Fibroblast of lung (primary cell): Measurements from ENCODE around the gene PSD4. TPM values are rescaled to one million over a fixed set of nuclear protein-coding genes. Genes with fewer than 3 reads are reported as not detected.

ENCODE experiments used
- DNase-seq, 2 donors: peaks; one replicate each; pipeline versions ENCODE4 v3.0.0 to v3.0.0-alpha.2; 2010; ENCODE audit warnings: low read depth in 2 of 2
- H2AFZ ChIP-seq: 2 replicates; pipeline ENCODE4 v1.5.1; 2012; ENCODE audit warnings: low read length, control low read depth, inconsistent platforms
- H3K27ac ChIP-seq: 2 replicates; pipeline ENCODE4 v1.5.1; 2011; ENCODE audit warnings: low read length, control low read depth; ENCODE audit not compliant: insufficient read depth
- H3K27me3 ChIP-seq: 2 replicates; pipeline ENCODE4 v1.5.1; 2011; ENCODE audit warnings: mild to moderate bottlenecking, low read length; ENCODE audit not compliant: control insufficient read depth, insufficient read depth
- H3K36me3 ChIP-seq: 2 replicates; pipeline ENCODE4 v1.5.1; 2011; ENCODE audit warnings: low read length; ENCODE audit not compliant: control insufficient read depth, insufficient read depth
- H3K4me1 ChIP-seq: 2 replicates; pipeline ENCODE4 v1.5.1; 2011; ENCODE audit warnings: low read length; ENCODE audit not compliant: control insufficient read depth, insufficient read depth; ENCODE audit errors: extremely low read depth
- H3K4me2 ChIP-seq: 2 replicates; pipeline ENCODE4 v1.5.1; 2011; ENCODE audit warnings: low read length, control low read depth; ENCODE audit not compliant: insufficient read depth; ENCODE audit errors: extremely low read depth
- H3K4me3 ChIP-seq, 4 experiments: fragments of 200-600 bp in 1 of 4; sonication (generic) in 1 of 4; replicated peaks in 1 of 4; 2 replicates each; pipeline ENCODE4 v1.5.1; 2011 to 2016; ENCODE audit warnings: low read length in 4 of 4, low read depth in 3 of 4, mild to moderate bottlenecking in 3 of 4, control low read depth in 2 of 4, inconsistent platforms in 1 of 4, mixed read lengths in 1 of 4; ENCODE audit not compliant: insufficient read depth in 1 of 4; ENCODE audit errors: control extremely low read depth in 1 of 4
- H3K79me2 ChIP-seq: 2 replicates; pipeline ENCODE4 v1.5.1; 2012; ENCODE audit warnings: mild to moderate bottlenecking, low read length, inconsistent platforms; ENCODE audit not compliant: control insufficient read depth, insufficient read depth
- H3K9ac ChIP-seq: 2 replicates; pipeline ENCODE4 v1.5.1; 2011; ENCODE audit warnings: mild to moderate bottlenecking, low read length, control low read depth; ENCODE audit not compliant: insufficient read depth
- H3K9me3 ChIP-seq: 2 replicates; pipeline ENCODE4 v1.5.1; 2012; ENCODE audit warnings: low read depth, low read length; ENCODE audit not compliant: control insufficient read depth, insufficient read depth
- H4K20me1 ChIP-seq: 2 replicates; pipeline ENCODE4 v1.5.1; 2011; ENCODE audit warnings: low read length; ENCODE audit not compliant: control insufficient read depth, insufficient read depth; ENCODE audit errors: extremely low read depth
- CTCF ChIP-seq, 2 donors: IDR thresholded peaks in 1 of 2; conservative IDR thresholded peaks in 1 of 2; 1 replicate in 1 of 2; 2 replicates in 1 of 2; pipeline ENCODE4 v1.5.1; 2011 to 2012; ENCODE audit warnings: low read length in 2 of 2, control low read depth in 1 of 2, inconsistent platforms in 1 of 2, low read depth in 1 of 2, mild to moderate bottlenecking in 1 of 2
- EZH2 ChIP-seq: IDR thresholded peaks from 2 replicates; pipeline ENCODE4 v1.5.1; 2012; ENCODE audit warnings: low read length, control low read depth, mild to moderate bottlenecking; ENCODE audit errors: missing control alignments
- polyA plus RNA-seq, 2 donors: library from polyadenylated mRNA; depleted of rRNA in 1 of 2; stranded (reverse) in 1 of 2; unstranded in 1 of 2; fragments of >200 nt; gene quantifications; 2 replicates each; pipeline ENCODE4 v1.2.1, GENCODE V29; 2011 to 2012; ENCODE audit warnings: missing spikeins in 1 of 2
- total RNA-seq: library from RNA; depleted of rRNA; stranded (reverse); fragments of >200 nt; gene quantifications from 2 replicates; pipeline ENCODE4 v1.2.1, GENCODE V29; 2014

The PSD4 gene
- total and polyA plus RNA-seq, 2 donors (not counting 1 experiment from before 2014, with no cell fraction given), result 1.0 to 6.1 TPM

DNA sequence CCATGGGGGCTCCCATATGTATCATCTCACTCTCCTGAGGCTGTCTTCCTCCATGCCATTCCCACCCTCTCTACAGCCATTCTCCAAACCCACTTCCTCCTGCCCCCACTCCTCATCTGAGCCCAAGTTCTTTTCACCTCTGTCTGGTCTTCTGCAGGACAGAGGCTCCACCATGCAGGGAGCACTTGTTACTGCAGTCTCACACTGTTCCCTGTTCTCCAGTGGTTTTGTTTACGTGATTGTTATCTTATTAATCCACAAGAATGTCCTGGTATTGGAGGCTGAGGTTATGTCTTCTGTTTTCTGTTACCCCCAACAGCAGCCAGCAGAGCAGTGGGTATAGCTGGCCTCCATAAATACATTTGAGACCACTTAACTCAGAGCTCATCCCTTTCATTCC lies 53.5 kb downstream of the PSD4 start:
- Histone ChIP-seq H2AFZ (no peak overlapping the region), H3K4me3 (no peak overlapping the region), H3K9ac (no peak overlapping the region), H4K20me1 (no peaks in the 10 kb centered on the region), H3K9me3 (no peaks in the 10 kb centered on the region), H3K27ac (no peak overlapping the region), H3K4me2 (no peak overlapping the region), H3K36me3 (no peaks in the 10 kb centered on the region), H3K4me1 (no peaks in the 10 kb centered on the region), H3K27me3 (no peaks in the 10 kb centered on the region), H3K79me2 (no peaks in the 10 kb centered on the region)
- peak in 1 of 2 donors; percentile 22 for TF ChIP-seq CTCF (conservative IDR thresholded peaks at IDR 0.05 in 1 of 2, IDR thresholded peaks at IDR 0.05 in 1 of 2; ENCODE audit: low read depth in 1 of 2, low read length in 2 of 2)
- TF ChIP-seq EZH2, result no peak
- DNase-seq, result no peak

DNA sequence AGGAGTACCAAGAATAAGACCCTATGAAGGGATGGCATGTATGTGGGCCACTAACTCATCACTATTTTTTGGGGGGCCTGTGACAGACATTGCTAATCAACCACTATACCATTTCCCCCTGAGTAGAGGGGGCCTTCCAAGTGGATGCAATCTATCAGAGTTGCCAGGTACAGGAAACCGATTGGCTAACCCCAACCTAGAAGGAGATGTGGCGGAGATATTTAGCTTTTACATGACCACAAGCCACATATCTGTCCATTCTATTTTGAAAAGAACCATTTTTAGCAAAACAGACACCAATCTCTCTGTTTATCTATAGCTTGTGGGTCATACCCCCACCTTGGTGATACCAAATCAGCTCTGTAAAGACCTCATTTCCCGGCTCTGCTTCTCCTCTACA lies 53.9 kb downstream of the PSD4 start:
- H3K79me2 ChIP-seq, result no peaks in the 10 kb centered on the region
- no peak overlapping the region for H2AFZ ChIP-seq
- H3K27me3 ChIP-seq, result no peaks in the 10 kb centered on the region
- H3K9ac ChIP-seq, result no peak overlapping the region
- TF ChIP-seq EZH2 (no peak), CTCF (conservative IDR thresholded peaks at IDR 0.05 in 1 of 2, IDR thresholded peaks at IDR 0.05 in 1 of 2; ENCODE audit: low read depth in 1 of 2, low read length in 2 of 2) (no peak)
- no peaks in the 10 kb centered on the region for H3K9me3 ChIP-seq
- H3K4me3 ChIP-seq, result no peak overlapping the region
- no peak overlapping the region for H3K4me2 ChIP-seq
- H4K20me1 ChIP-seq, result no peaks in the 10 kb centered on the region
- no peaks in the 10 kb centered on the region for H3K36me3 ChIP-seq
- H3K4me1 ChIP-seq, result no peaks in the 10 kb centered on the region
- DNase-seq, result no peak
- H3K27ac ChIP-seq, result no peak overlapping the region

DNA sequence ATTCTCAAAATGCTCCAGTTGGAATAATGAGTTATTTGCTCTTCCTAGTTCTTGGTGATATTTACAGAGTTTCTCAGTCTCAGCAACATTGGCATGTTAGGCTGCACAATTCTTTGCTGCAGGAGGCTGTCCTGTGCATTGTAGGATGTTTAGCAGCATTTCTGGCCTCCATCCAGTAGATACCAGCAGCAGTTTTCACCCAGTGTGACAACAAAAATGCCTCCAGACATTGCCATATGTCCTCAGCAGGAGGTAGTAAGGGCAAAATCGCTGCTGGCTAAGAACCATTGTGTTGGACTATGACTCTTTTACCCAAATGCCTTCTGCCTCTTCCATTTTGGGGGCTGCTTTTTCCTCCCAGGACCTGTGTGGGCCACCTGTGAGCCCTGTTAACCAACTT lies 54.6 kb downstream of the PSD4 start:
- Histone ChIP-seq H3K27me3 (no peaks in the 10 kb centered on the region), H3K4me2 (no peak overlapping the region), H4K20me1 (no peaks in the 10 kb centered on the region), H3K36me3 (no peaks in the 10 kb centered on the region), H3K4me3 (no peak overlapping the region), H3K4me1 (no peaks in the 10 kb centered on the region), H3K79me2 (no peaks in the 10 kb centered on the region), H3K9me3 (no peaks in the 10 kb centered on the region), H2AFZ (no peak overlapping the region), H3K27ac (no peak overlapping the region), H3K9ac (no peak overlapping the region)
- DNase-seq, result no peak
- TF ChIP-seq EZH2, result no peak
- no peak for TF ChIP-seq CTCF (conservative IDR thresholded peaks at IDR 0.05 in 1 of 2, IDR thresholded peaks at IDR 0.05 in 1 of 2; ENCODE audit: low read depth in 1 of 2, low read length in 2 of 2)
